ENCODE results near the gene SLC4A9. TPM values are rescaled to one million over a fixed set of nuclear protein-coding genes. Genes with fewer than 3 reads are reported as not detected.

The SLC4A9 gene
- total and polyA plus RNA-seq, 8 donors: 0.30 TPM; not detected in 7

Small RNAs within 50 kb of the gene (small RNA-seq; reads per million reads assigned to genes)
- gene RNU4-14P: 0 reads per million in 4 donors

Other genes starting within 250 kb of the SLC4A9 start
- 10 to 100 TPM; 12.5 to 30.8 (median 28.7) TPM for gene PURA, start 246.1 kb upstream of the SLC4A9 start, total RNA-seq
- gene PURA, start 246.1 kb upstream of the SLC4A9 start, polyA plus RNA-seq: 1 to 10 TPM; 3.3 to 4.8 (median 4.6) TPM
- gene IGIP, start 234.3 kb upstream of the SLC4A9 start, total RNA-seq: 10 to 100 TPM in 3 of 5 donors, 1 to 10 TPM in 2; 1.8 to 29.5 (median 14.3) TPM
- gene IGIP, start 234.3 kb upstream of the SLC4A9 start, polyA plus RNA-seq: 1 to 10 TPM; 4.6 to 6.6 (median 6.1) TPM
- 1,000 to 10,000 TPM in 1 of 5 donors, 100 to 1,000 TPM in 3, 10 to 100 TPM in 1; 23.2 to 1,029 (median 220) TPM for gene CYSTM1, start 185.0 kb upstream of the SLC4A9 start, total RNA-seq
- 1,000 to 10,000 TPM in 2 of 3 donors, 100 to 1,000 TPM in 1; 378 to 3,028 (median 2,014) TPM for gene CYSTM1, start 185.0 kb upstream of the SLC4A9 start, polyA plus RNA-seq
- 100 to 1,000 TPM in 2 of 5 donors, 10 to 100 TPM in 3; 28.6 to 137 (median 52.1) TPM for gene PFDN1, start 57.1 kb upstream of the SLC4A9 start, total RNA-seq
- gene PFDN1, start 57.1 kb upstream of the SLC4A9 start, polyA plus RNA-seq: 10 to 100 TPM; 70.7 to 88.0 (median 77.8) TPM
- 10 to 100 TPM in 3 of 5 donors, 1 to 10 TPM in 2; 1.2 to 39.8 (median 27.7) TPM for gene HBEGF, start 13.6 kb upstream of the SLC4A9 start, total RNA-seq
- 10 to 100 TPM in 2 of 3 donors, 1 to 10 TPM in 1; 8.5 to 15.0 (median 11.8) TPM for gene HBEGF, start 13.6 kb upstream of the SLC4A9 start, polyA plus RNA-seq
- gene ANKHD1, start 41.6 kb downstream of the SLC4A9 start, total RNA-seq: 100 to 1,000 TPM in 4 of 5 donors, 10 to 100 TPM in 1; 99.6 to 249 (median 175) TPM
- gene ANKHD1, start 41.6 kb downstream of the SLC4A9 start, polyA plus RNA-seq: 10 to 100 TPM; 22.0 to 99.4 (median 37.6) TPM
- gene EIF4EBP3, start 187.5 kb downstream of the SLC4A9 start, total RNA-seq: 10 to 100 TPM in 1 of 5 donors, 1 to 10 TPM in 4; 2.7 to 15.1 (median 8.1) TPM
- gene EIF4EBP3, start 187.5 kb downstream of the SLC4A9 start, polyA plus RNA-seq: 10 to 100 TPM; 66.1 to 90.9 (median 80.2) TPM
- 10 to 100 TPM in 3 of 5 donors, 1 to 10 TPM in 1, not detected in 1; 1.8 to 26.8 (median 22.9) TPM for gene SRA1, start 197.3 kb downstream of the SLC4A9 start, total RNA-seq
- 10 to 100 TPM; 37.7 to 51.0 (median 39.7) TPM for gene SRA1, start 197.3 kb downstream of the SLC4A9 start, polyA plus RNA-seq
- 10 to 100 TPM in 3 of 5 donors, 1 to 10 TPM in 2; 5.4 to 40.8 (median 22.4) TPM for gene APBB3, start 204.4 kb downstream of the SLC4A9 start, total RNA-seq
- gene APBB3, start 204.4 kb downstream of the SLC4A9 start, polyA plus RNA-seq: 10 to 100 TPM in 2 of 3 donors, 1 to 10 TPM in 1; 9.8 to 29.8 (median 11.0) TPM
- 10 to 100 TPM; 11.4 to 62.0 (median 43.0) TPM for gene SLC35A4, start 204.6 kb downstream of the SLC4A9 start, total RNA-seq
- gene SLC35A4, start 204.6 kb downstream of the SLC4A9 start, polyA plus RNA-seq: 10 to 100 TPM; 30.4 to 47.7 (median 41.7) TPM